Heart left ventricle (tissue), 13 donors: ENCODE data around the gene TPPP3.

Source experiments
- POLR2A ChIP-seq, 2 donors: fragments of 450-650 bp; IDR thresholded peaks; one replicate each; pipeline ENCODE4 v1.6.1; 2017; ENCODE audit warnings: antibody characterized with exemption in 2 of 2, mild to moderate bottlenecking in 2 of 2, moderate library complexity in 2 of 2
- TF ChIP-seq, protein P1 (sequence below), 12 donors: fragments of 200-600 bp; sonication (generic) in 4 of 12; IDR thresholded peaks; one replicate each; pipeline versions ENCODE4 v1.5.0 to v1.8.0; 2018 to 2022; ENCODE audit warnings: antibody characterized with exemption in 12 of 12, mild to moderate bottlenecking in 5 of 12
- donor health status: ischemic (EF 13 %, LVEDD 7.1; RV severe dilation, severe dysfunction).
- donor health status: DM: no; HTN: yes; CAD: no.
- donor health status: DM: no; HTN: no; CAD: no.
- donor health status: ischemic (EF 25% LVEDD 6.9; RV normal size, moderate dysfunction).
- donor health status: ischemic (EF 25% LVEDD 5.7; RV mildly dilated, moderate dysfunction).
- donor health status: ischemic (EF 35%, LVEDD 5.7; RV mildly dilated, moderate dysfunction).
- donor health status: nonischemic (EF 11% LVEDD 7.7; RV severe dilation, severe dysfunction).
- donor health status: DM: yes; HTN: yes; CAD: no.
- donor health status: PGD.
- donor health status: ischemic (EF 29% LVEDD 5.4; RV normal size, mild dysfunction).
- donor health status: nonischemic (EF 23%, LVEDD 6.1; RV moderate dilation, normal function).

DNA sequence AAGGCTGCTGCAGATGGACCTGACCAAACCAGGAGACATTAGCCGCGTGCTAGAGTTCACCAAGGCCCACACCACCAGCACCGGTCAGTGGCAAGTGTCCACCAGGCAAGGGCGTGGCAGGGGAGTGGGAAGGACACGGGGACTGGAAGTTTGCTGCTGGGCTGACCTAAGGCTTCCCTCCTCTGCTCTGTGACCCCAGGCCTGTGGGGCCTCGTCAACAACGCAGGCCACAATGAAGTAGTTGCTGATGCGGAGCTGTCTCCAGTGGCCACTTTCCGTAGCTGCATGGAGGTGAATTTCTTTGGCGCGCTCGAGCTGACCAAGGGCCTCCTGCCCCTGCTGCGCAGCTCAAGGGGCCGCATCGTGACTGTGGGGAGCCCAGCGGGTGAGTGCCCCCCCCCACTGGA is 42.5 kb upstream of the TPPP3 start:
- no peak for TF ChIP-seq POLR2A (IDR thresholded peaks at IDR 0.05)
- TF ChIP-seq, protein P1, sequence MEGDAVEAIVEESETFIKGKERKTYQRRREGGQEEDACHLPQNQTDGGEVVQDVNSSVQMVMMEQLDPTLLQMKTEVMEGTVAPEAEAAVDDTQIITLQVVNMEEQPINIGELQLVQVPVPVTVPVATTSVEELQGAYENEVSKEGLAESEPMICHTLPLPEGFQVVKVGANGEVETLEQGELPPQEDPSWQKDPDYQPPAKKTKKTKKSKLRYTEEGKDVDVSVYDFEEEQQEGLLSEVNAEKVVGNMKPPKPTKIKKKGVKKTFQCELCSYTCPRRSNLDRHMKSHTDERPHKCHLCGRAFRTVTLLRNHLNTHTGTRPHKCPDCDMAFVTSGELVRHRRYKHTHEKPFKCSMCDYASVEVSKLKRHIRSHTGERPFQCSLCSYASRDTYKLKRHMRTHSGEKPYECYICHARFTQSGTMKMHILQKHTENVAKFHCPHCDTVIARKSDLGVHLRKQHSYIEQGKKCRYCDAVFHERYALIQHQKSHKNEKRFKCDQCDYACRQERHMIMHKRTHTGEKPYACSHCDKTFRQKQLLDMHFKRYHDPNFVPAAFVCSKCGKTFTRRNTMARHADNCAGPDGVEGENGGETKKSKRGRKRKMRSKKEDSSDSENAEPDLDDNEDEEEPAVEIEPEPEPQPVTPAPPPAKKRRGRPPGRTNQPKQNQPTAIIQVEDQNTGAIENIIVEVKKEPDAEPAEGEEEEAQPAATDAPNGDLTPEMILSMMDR (IDR thresholded peaks at IDR 0.05) = no peak
